BLaER1 treated with 17β-estradiol and CSF1 and Interleukin-3, amounts not matched to agents 10 nM and 100 nM (cell line): Measurements from ENCODE around the gene SOBP.

ENCODE experiments used
- H3K27ac ChIP-seq, 11 experiments: shearing (Covaris generic); formaldehyde crosslinking; 2 replicates each; pipeline ENCODE4 v1.8.1; 2022
- H3K27me3 ChIP-seq, 11 experiments: shearing (Covaris generic); formaldehyde crosslinking; 2 replicates each; pipeline ENCODE4 v1.8.1; 2022
- H3K36me3 ChIP-seq, 11 experiments: shearing (Covaris generic); formaldehyde crosslinking; 2 replicates each; pipeline ENCODE4 v1.8.1; 2022
- H3K4me1 ChIP-seq, 10 experiments: shearing (Covaris generic); formaldehyde crosslinking; 2 replicates each; pipeline ENCODE4 v1.8.1; 2022
- H3K4me2 ChIP-seq, 11 experiments: shearing (Covaris generic); formaldehyde crosslinking; 2 replicates each; pipeline ENCODE4 v1.8.1; 2022
- H3K4me3 ChIP-seq, 10 experiments: shearing (Covaris generic); formaldehyde crosslinking; 2 replicates each; pipeline ENCODE4 v1.8.1; 2022
- H3K9ac ChIP-seq, 11 experiments: shearing (Covaris generic); formaldehyde crosslinking; 2 replicates each; pipeline ENCODE4 v1.8.1; 2022
- H3K9me3 ChIP-seq, 11 experiments: shearing (Covaris generic); formaldehyde crosslinking; replicated peaks in 1 of 11; 2 replicates each; pipeline ENCODE4 v1.8.1; 2022
- H4K20me1 ChIP-seq, 11 experiments: shearing (Covaris generic); formaldehyde crosslinking; 2 replicates each; pipeline ENCODE4 v1.8.1; 2022
- Cebpa-rat ChIP-seq, 11 experiments: shearing (Covaris generic); IDR thresholded peaks; 2 replicates each; pipeline ENCODE4 v1.8.1; 2022

Gene SOBP

GRCh38 chr6:107642095-107642860 lies 152.4 kb downstream of the SOBP start:
- Histone ChIP-seq H3K9me3 (no peaks in the 10 kb centered on the region), H4K20me1 (no peaks in the 10 kb centered on the region), H3K9ac (0 out of 22 replicates have a peak overlapping the region, but pooled peaks of 2 of the 11 experiments have one; percentile 3 to 7), H3K27me3 (no peaks in the 10 kb centered on the region), H3K4me3 (no peak overlapping the region), H3K36me3 (no peaks in the 10 kb centered on the region), H3K4me1 (peaks cover 27 to 43% (median 32%) of the 10 kb centered on the region in 10 experiments), H3K27ac (peak overlapping the region in 4 of 11 experiments; percentile 15 to 45 (median 33); a peak in 6 of 22 replicates), H3K4me2 (peak overlapping the region; percentile 49 to 72 (median 62))
- no peak for TF ChIP-seq Cebpa-rat (IDR thresholded peaks at IDR 0.05)

GRCh38 chr6:107642861-107643328 lies 153.0 kb downstream of the SOBP start:
- no peak for TF ChIP-seq Cebpa-rat (IDR thresholded peaks at IDR 0.05)
- Histone ChIP-seq H3K27me3 (no peaks in the 10 kb centered on the region), H3K9ac (0 out of 22 replicates have a peak overlapping the region, but pooled peaks of 1 of the 11 experiments have one; percentile 7), H3K4me3 (no peak overlapping the region), H3K36me3 (no peaks in the 10 kb centered on the region), H3K27ac (peak overlapping the region in 2 of 11 experiments; percentile 15 to 32; a peak in 1 of 22 replicates), H3K4me2 (peak overlapping the region; percentile 49 to 72 (median 62); a peak in 20 of 22 replicates), H3K4me1 (peaks cover 27 to 49% (median 32%) of the 10 kb centered on the region in 10 experiments), H4K20me1 (no peaks in the 10 kb centered on the region), H3K9me3 (no peaks in the 10 kb centered on the region)

DNA sequence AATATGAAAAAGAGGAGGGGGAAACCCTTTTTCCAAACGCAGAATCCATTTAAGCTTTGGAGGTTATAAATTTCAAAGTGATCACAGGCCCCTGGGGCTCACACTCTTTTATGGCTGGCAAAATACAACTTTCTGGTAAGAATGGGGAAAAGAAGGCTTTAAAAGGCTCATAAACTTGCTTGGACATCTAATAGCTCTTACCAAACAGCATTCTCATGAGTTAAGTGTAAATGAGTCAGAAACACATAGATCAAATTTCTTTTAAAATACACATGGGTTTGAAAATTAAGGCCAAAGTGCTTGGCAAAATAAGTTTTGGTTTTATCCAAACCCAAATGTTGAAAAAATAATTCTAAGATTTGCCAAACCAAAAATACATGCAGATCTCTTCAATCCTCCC lies 154.6 kb downstream of the SOBP start:
- Histone ChIP-seq H3K9me3 (no peaks in the 10 kb centered on the region), H3K4me2 (no peak overlapping the region), H3K27ac (no peak overlapping the region), H3K9ac (no peak overlapping the region), H4K20me1 (no peaks in the 10 kb centered on the region), H3K36me3 (no peaks in the 10 kb centered on the region), H3K4me3 (no peak overlapping the region), H3K4me1 (peaks cover 27 to 60% (median 35%) of the 10 kb centered on the region in 10 experiments), H3K27me3 (no peaks in the 10 kb centered on the region)
- TF ChIP-seq Cebpa-rat (IDR thresholded peaks at IDR 0.05), result no peak

- Histone ChIP-seq H3K9me3 (peaks cover 0 to 2% (median 0%) of the 10 kb centered on the region in 11 experiments; a peak in 3 of 22 replicates), H3K4me1 (peaks cover 27 to 63% (median 36%) of the 10 kb centered on the region in 10 experiments), H3K27me3 (no peaks in the 10 kb centered on the region), H3K4me2 (peak overlapping the region in 10 of 11 experiments; percentile 2 to 78 (median 44); a peak in 16 of 22 replicates), H4K20me1 (no peaks in the 10 kb centered on the region), H3K36me3 (no peaks in the 10 kb centered on the region), H3K4me3 (no peak overlapping the region), H3K9ac (no peak overlapping the region), H3K27ac (0 out of 22 replicates have a peak overlapping the region, but pooled peaks of 1 of the 11 experiments have one; percentile 12)
- no peak for TF ChIP-seq Cebpa-rat (IDR thresholded peaks at IDR 0.05)
These were observed 155.8 kb downstream of the SOBP start for GRCh38 chr6:107645740-107646139.

GRCh38 chr6:107646176-107646575 lies 156.3 kb downstream of the SOBP start:
- Histone ChIP-seq H3K27ac (peak overlapping the region in 1 of 11 experiments; percentile 12; a peak in 1 of 22 replicates), H3K36me3 (no peaks in the 10 kb centered on the region), H3K27me3 (no peaks in the 10 kb centered on the region), H3K4me3 (no peak overlapping the region), H3K4me1 (peaks cover 27 to 66% (median 36%) of the 10 kb centered on the region in 10 experiments), H3K4me2 (peak overlapping the region in 10 of 11 experiments; percentile 2 to 78 (median 44); a peak in 17 of 22 replicates), H4K20me1 (no peaks in the 10 kb centered on the region), H3K9ac (no peak overlapping the region), H3K9me3 (peaks cover 0 to 7% (median 4%) of the 10 kb centered on the region in 11 experiments; a peak in 9 of 22 replicates)
- TF ChIP-seq Cebpa-rat (IDR thresholded peaks at IDR 0.05), result no peak

GRCh38 chr6:107646776-107647438 lies 157.0 kb downstream of the SOBP start:
- no peaks in the 10 kb centered on the region for H3K36me3 ChIP-seq
- H3K4me1 ChIP-seq, result peaks cover 22 to 67% (median 31%) of the 10 kb centered on the region in 10 experiments
- peak overlapping the region in 6 of 11 experiments; percentile 42 to 78 (median 64); a peak in 10 of 22 replicates for H3K4me2 ChIP-seq
- H3K9ac ChIP-seq, result no peak overlapping the region
- H4K20me1 ChIP-seq, result no peaks in the 10 kb centered on the region
- no peak overlapping the region for H3K4me3 ChIP-seq
- TF ChIP-seq Cebpa-rat (IDR thresholded peaks at IDR 0.05), result no peak
- peaks cover 4 to 14% (median 11%) of the 10 kb centered on the region in 11 experiments; a peak in 20 of 22 replicates for H3K9me3 ChIP-seq
- H3K27me3 ChIP-seq, result no peaks in the 10 kb centered on the region
- H3K27ac ChIP-seq, result no peak overlapping the region

DNA sequence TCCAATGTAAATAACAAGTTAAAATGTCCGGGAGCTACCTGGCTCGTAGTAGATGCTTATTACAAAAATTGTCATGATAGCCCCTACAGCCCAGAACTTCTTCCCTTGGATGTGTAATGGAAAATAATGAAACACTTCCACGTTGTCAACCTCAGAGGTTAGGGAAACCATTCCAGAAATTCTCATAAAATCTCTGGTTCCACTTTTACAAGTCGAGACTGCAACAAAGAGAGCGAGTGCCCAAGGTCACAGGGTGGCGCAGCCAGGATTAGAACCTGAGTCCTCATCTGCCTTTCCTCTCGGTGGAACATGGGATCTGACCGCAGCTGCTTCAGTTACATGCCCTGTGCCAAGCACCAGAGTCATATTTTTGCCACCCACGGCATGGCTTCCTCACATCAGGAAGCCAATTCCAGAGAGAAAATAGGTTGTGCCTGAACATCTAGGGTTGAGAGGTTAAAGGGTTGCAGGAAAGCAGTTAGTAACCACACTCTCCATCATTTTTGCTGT lies 157.6 kb downstream of the SOBP start:
- Histone ChIP-seq H3K9me3 (peaks cover 5 to 19% (median 15%) of the 10 kb centered on the region in 11 experiments; a peak in 20 of 22 replicates), H3K4me3 (no peak overlapping the region), H3K27me3 (no peaks in the 10 kb centered on the region), H3K4me1 (peaks cover 16 to 67% (median 27%) of the 10 kb centered on the region in 10 experiments), H3K36me3 (no peaks in the 10 kb centered on the region), H4K20me1 (no peaks in the 10 kb centered on the region), H3K9ac (no peak overlapping the region), H3K4me2 (peak overlapping the region in 2 of 11 experiments; percentile 60 to 78; a peak in 1 of 22 replicates), H3K27ac (no peak overlapping the region)
- TF ChIP-seq Cebpa-rat (IDR thresholded peaks at IDR 0.05), result no peak

DNA sequence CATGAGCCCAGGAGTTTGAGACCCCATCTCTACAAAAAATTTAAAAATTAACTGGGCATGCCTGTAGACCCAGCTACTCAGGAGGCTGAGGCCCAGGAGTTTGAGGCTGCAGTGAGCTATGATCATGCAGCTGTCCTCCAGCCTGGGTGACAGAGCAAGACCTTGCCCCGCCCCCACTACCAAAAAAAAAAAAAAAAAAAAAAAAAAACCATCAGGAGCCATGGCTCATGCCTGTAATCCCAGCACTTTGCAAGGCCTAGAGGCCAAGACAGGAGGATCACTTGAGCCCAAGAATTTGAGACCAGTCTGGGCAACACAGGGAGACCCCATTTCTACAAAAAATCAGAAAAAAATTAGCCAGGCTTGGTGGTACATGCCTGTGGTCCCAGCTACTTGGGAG lies 159.1 kb downstream of the SOBP start:
- Histone ChIP-seq H3K4me2 (peak overlapping the region in 2 of 11 experiments; percentile 29 to 38; a peak in 2 of 22 replicates), H3K36me3 (no peaks in the 10 kb centered on the region), H3K4me3 (no peak overlapping the region), H4K20me1 (no peaks in the 10 kb centered on the region), H3K9me3 (peaks cover 5 to 19% (median 15%) of the 10 kb centered on the region in 11 experiments; a peak in 20 of 22 replicates), H3K9ac (no peak overlapping the region), H3K4me1 (peaks cover 6 to 72% (median 33%) of the 10 kb centered on the region in 10 experiments; a peak in 18 of 20 replicates), H3K27me3 (no peaks in the 10 kb centered on the region), H3K27ac (no peak overlapping the region)
- no peak for TF ChIP-seq Cebpa-rat (IDR thresholded peaks at IDR 0.05)
